ENCODE results near the gene SEMA4A. TPM values are rescaled to one million over a fixed set of nuclear protein-coding genes. Genes with fewer than 3 reads are reported as not detected.
"Not testable (repeated sequence)": the region's sequence is repeated elsewhere in the genome, so short reads cannot be mapped to it uniquely, and the experiment has no call there.

Gene SEMA4A
- polyA plus RNA-seq, 1 donor from 2014 or later: 17.1 TPM

GRCh38 chr1:156119503-156120209 is 33.7 kb upstream of the SEMA4A start:
- Histone ChIP-seq H3K4me3 (ENCODE audit: low read length) (no peak overlapping the region), H4K20me1 (ENCODE audit: insufficient read depth) (peaks cover 14% of the 10 kb centered on the region), H3F3A (ENCODE audit: insufficient read depth, low read length, poor library complexity, severe bottlenecking) (no peaks in the 10 kb centered on the region), H3K4me2 (ENCODE audit: low read length) (no peak overlapping the region), H3K9me3 (ENCODE audit: low read length) (no peaks in the 10 kb centered on the region), H3K27me3 (ENCODE audit: insufficient read depth, low read depth, low read length) (no peaks in the 10 kb centered on the region), H2AFZ (ENCODE audit: low read depth, low read length) (no peak overlapping the region), H3K79me2 (replicated peaks; ENCODE audit: insufficient read depth, low read length) (no peaks in the 10 kb centered on the region), H3K27ac (ENCODE audit: low read length) (no peak overlapping the region), H3K9ac (ENCODE audit: low read length) (no peak overlapping the region), H3K36me3 (ENCODE audit: insufficient read depth, low read length) (no peaks in the 10 kb centered on the region), H3K9me2 (ENCODE audit: insufficient read depth, low read length) (no peaks in the 10 kb centered on the region)
- no peak for TF ChIP-seq CTCF (IDR thresholded peaks at IDR 0.05; ENCODE audit: poor library complexity, severe bottlenecking)
- no peak for TF ChIP-seq REST (IDR thresholded peaks at IDR 0.05; ENCODE audit: borderline replicate concordance)
- TF ChIP-seq SMC3 (conservative IDR thresholded peaks at IDR 0.05; ENCODE audit: poor library complexity): no peak
- TF ChIP-seq TAF1 (IDR thresholded peaks at IDR 0.05; ENCODE audit: low read depth): no peak
- TF ChIP-seq EZH2 (IDR thresholded peaks at IDR 0.05; ENCODE audit: borderline replicate concordance, insufficient read depth, low read length, poor library complexity, severe bottlenecking): no peak
- TF ChIP-seq MXI1 (conservative IDR thresholded peaks at IDR 0.05; ENCODE audit: poor library complexity, severe bottlenecking): no peak

GRCh38 chr1:156120318-156120717 is 33.1 kb upstream of the SEMA4A start:
- no peaks in the 10 kb centered on the region for H3F3A ChIP-seq (ENCODE audit: insufficient read depth, low read length, poor library complexity, severe bottlenecking)
- no peak overlapping the region for H3K4me2 ChIP-seq (ENCODE audit: low read length)
- no peak overlapping the region for H2AFZ ChIP-seq (ENCODE audit: low read depth, low read length)
- H3K27me3 ChIP-seq (ENCODE audit: insufficient read depth, low read depth, low read length): no peaks in the 10 kb centered on the region
- no peaks in the 10 kb centered on the region for H3K9me2 ChIP-seq (ENCODE audit: insufficient read depth, low read length)
- H3K36me3 ChIP-seq (ENCODE audit: insufficient read depth, low read length): no peaks in the 10 kb centered on the region
- peaks cover 7% of the 10 kb centered on the region for H4K20me1 ChIP-seq (ENCODE audit: insufficient read depth)
- H3K27ac ChIP-seq (ENCODE audit: low read length): no peak overlapping the region
- no peak overlapping the region for H3K9ac ChIP-seq (ENCODE audit: low read length)
- no peaks in the 10 kb centered on the region for H3K9me3 ChIP-seq (ENCODE audit: low read length)
- no peak for TF ChIP-seq EZH2 (IDR thresholded peaks at IDR 0.05; ENCODE audit: borderline replicate concordance, insufficient read depth, low read length, poor library complexity, severe bottlenecking)
- no peak overlapping the region for H3K4me3 ChIP-seq (ENCODE audit: low read length)
- no peaks in the 10 kb centered on the region for H3K79me2 ChIP-seq (replicated peaks; ENCODE audit: insufficient read depth, low read length)

- H2AFZ ChIP-seq (ENCODE audit: low read depth, low read length); H3K9me2 ChIP-seq (ENCODE audit: insufficient read depth, low read length); H3K27ac ChIP-seq (ENCODE audit: low read length); H3K4me2 ChIP-seq (ENCODE audit: low read length); H4K20me1 ChIP-seq (ENCODE audit: insufficient read depth); H3K79me2 ChIP-seq (replicated peaks; ENCODE audit: insufficient read depth, low read length); H3F3A ChIP-seq (ENCODE audit: insufficient read depth, low read length, poor library complexity, severe bottlenecking); H3K36me3 ChIP-seq (ENCODE audit: insufficient read depth, low read length); H3K9ac ChIP-seq (ENCODE audit: low read length); H3K4me3 ChIP-seq (ENCODE audit: low read length); H3K27me3 ChIP-seq (ENCODE audit: insufficient read depth, low read depth, low read length); H3K9me3 ChIP-seq (ENCODE audit: low read length): not testable (repeated sequence)
Observed at GRCh38 chr1:156121005-156121404, 32.4 kb upstream of the SEMA4A start.

Data from neural cell (in vitro differentiated cells).